ENCODE results near the gene HK3.

Gene HK3

DNA sequence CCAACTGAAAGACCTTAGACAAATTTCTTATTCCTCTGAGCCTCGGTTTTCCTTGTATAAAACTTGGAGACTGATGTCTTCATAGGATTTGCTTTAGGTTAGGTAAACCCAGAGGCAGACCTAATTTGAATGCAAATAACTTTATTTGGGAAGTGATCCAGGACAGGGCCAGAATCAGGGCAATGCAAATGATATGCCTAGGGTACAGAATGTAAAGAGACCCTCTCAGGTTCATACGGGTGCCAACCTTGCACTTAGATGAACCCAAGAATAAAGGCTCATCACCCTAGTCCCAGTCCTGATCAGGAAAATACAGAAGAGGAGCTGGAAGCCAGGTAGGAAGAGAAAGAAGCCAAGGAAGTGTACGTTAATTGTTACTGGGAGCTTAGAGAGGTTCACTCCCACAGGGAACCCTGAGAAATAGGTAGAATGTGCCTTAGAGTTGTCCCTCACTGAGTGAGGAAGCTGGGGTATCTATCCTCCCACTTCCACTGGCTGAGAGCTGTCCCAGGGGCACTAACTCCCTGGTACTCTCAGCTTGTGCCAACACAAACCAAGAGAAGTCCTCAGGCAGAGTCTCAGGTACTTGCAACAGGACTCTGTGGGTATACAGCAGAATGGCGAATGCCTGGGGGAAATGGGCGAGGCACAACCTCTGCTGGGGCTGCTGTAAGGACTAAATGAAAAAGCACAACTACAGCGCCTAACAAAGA lies 3.1 kb upstream of the HK3 start:
- DNase-seq = no peak

GRCh38 chr5:176901260-176902101 lies 2.3 kb upstream of the HK3 start:
- DNase-seq = no peak

DNA sequence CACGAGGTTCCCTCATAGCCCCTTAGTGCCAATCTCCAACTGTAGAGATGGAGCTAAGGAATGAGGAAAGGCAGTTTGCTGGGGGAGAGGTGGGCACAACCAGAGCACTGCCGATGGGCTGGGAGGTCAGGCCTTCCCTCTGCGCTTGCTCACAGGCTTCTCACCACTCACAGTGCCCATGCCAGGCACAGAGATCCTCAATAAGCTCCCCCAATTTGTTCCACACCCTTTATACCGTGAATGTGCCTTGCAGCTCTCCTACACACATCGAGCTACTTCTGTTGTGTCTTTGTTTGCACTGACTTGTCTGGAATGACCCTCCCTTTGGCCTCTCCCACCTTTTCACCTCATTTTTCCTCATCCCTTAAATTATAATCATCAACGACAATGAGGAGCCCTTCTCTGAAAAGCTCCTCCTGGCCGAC lies 1.6 kb upstream of the HK3 start:
- DNase-seq = no peak

DNA sequence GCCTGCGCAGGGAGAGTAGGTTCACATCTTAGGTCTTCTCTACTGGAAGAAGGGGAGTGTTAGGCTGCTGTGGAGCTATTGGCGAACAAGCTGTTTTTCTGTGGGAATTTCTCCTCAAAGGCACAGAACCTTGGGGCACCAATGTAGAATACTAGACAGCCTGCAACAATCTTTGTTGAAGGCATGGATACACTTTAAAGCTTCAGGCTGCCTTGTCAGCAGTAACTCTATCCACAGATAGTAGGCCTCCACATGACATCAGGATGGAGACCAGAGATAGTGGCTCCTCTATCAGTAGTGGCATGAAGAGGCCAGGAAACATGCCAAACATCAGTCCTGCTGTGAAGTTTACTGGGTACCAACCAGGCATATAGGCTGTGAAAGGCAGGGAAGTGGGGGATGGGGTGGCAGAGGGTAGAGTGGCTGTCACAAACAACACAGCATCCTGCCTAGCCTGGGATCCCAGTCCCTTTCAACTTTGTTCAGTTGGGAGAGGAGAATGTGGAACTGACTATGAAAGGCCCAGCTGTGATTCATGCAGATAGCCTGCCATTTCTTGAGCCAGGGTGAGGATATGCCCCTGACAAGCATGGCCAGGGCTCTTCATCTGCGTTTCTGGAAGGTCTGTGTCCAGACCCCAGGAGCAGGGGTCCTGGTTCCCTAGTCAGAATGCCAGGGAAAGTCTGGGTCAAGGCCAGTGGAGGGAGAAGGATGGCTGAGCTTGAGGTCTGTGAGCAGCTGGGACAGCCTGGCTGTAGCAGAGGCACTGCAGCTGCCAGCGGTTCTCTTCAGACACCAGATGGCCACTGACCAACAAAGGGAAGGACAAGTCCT lies 1.0 kb upstream of the HK3 start:
- no peak for DNase-seq

DNA sequence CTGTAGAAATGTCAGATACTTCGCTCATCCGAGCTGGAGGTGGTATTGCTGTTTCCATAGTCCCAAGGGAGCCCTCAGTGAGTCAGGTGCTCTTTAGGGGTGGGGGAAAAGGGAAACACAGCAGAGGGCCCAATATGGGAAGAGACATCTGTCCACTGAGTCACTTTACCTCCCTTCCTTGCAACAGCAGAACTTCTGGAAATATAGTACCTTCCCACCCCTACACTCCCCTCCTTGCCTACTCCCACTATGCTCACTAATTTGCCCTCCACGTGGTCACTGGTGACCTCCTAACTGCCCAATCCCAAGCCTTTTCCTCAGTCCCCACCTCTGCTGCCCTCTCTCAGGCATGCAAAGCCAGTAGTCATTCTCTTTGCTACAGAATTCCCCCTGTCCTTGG lies 1.9 kb downstream of the HK3 start:
- no peak for DNase-seq

- DNase-seq = no peak
Observed at GRCh38 chr5:176895831-176896230, 3.3 kb downstream of the HK3 start.

- no peak for DNase-seq
Observed at GRCh38 chr5:176894298-176894697, 4.8 kb downstream of the HK3 start.

DNA sequence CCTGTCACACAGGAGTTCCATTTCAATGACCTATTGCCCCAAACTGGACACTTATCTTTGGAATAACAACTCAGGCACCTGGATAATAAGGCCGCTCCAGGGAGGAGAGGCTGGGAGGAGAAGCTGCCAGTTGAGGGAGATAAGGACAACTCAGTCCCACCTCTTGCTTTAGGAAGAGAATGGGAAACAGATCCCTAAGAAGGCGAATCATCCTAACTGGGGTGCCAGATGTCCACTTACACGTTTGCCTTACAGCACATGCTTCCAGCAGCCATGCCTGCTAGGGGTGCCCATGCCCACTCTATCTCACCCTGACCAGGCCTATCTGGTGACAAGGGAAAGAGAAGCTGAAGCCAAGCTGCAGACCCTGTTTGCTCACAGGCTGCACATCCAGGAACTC lies 6.5 kb downstream of the HK3 start:
- no peak for DNase-seq

DNA sequence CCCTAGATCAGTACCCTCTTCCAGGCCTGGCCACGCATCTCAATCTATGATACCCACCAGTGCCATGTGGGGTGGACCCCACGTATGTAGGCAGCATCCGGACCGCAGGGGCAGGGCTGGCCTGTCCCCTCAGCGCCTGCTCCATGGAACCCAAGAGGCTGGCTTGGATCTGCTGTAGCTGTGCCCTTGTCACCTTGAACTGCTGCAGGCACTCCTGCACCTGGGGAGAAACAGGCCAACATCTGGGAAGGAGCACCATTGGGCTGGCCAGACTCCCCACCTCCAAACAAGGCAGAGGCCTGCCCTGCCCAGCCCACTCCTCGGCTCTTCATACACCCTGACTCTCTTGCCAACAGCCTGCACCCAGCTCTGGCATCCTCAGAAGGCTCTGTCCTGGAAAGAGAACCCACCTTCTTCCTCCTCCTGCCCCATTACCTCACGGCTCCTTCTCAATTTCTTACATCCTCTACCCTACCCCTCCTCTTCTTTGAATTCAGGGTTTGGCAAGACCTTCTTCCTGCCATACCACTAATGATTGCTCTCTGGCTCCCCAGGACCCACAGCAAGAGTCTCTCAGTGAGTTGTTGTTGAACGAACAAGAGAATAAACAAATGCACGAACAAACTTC lies 7.7 kb downstream of the HK3 start:
- DNase-seq = peak; percentile 20

GRCh38 chr5:176890455-176891330 lies 8.5 kb downstream of the HK3 start:
- DNase-seq = no peak

DNA sequence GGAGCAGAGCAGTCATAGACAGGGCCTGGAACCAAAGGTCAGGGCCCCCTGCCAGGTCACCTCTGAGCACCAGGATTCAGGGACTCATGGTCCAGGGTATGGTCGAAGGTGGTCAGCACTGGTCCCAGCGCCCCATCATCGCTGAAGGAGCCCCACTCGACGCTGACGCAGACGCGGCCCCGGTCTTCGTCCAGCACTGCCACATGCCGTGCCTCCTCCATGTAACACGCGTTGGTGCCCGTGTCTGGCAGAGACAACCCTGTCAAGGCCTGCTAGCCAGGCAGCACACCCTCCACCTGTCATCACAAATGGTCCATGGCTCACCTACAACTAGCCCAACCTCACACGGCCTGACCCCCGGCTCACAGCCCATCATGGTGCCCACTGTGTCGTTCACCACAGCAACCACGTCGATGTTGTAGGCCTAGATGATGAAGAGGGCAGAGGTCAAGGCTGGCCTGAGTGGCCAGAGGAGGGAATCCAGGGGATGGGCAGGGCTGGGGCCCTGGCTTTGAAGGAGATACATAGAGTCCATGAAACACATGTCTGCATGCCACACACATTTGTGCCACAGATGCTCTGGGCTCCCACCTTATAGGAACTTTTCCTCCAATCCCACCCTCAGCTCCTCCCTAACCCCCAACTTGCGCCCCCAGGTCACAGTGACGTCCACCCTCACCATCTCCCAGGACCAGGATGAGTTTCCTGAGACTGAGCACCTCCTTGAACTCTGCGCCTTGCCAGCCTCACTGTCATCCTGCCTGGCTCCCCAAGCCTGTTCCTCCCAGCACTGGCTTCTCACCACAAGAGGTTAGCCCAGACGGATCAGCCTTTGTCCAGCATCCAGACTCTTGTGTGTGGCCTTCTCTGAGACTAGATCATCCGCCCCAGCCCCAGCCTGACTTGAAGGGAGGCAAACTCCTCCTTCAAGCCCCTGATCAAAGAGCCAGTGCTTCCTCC lies 9.5 kb downstream of the HK3 start:
- DNase-seq = no peak

DNA sequence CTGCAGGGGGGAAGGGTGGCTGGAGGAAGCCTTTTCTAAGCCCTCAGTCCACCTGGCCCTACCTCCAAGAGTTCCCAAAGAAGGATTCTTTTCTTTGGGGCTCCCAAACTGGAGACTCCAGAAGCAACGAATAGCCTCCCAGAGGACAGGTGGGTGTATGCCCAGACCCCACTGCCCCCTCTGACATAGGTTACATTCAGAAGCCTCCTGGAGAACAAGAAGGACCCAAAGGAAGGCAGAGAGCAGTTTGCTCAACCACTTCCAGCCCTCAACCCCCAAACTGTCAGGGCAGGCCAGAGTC lies 10.3 kb downstream of the HK3 start:
- no peak for DNase-seq

- no peak for DNase-seq
Observed at GRCh38 chr5:176888016-176888864, 10.9 kb downstream of the HK3 start.

DNA sequence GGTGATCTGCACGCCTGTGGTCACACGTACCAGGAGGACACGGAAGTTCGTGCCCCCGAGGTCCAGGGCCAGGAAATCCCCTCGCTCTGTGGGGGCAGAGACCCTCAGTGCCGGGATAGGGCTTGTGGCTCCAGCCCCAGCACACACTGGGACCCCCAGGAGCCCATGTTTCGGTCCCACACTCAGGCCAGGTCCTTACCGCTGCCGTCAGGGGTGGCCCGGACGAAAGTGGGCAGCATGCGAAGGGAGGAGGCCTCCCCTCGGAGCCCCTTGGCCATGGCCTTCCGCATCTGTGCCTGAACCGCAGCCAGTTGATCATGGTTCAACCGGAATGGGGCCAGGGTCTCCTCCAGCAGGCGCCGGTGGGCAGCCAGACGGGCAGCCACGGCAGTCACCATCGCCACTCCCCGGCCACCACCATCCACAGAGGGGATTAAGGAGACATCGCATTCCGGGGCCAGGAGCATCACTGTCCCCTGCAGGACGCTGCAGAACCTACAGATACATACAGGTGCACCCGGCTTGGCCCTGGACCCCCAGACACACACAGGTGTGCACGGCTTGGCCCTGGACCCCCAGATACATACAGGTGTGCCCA lies 11.8 kb downstream of the HK3 start:
- DNase-seq = no peak

DNA sequence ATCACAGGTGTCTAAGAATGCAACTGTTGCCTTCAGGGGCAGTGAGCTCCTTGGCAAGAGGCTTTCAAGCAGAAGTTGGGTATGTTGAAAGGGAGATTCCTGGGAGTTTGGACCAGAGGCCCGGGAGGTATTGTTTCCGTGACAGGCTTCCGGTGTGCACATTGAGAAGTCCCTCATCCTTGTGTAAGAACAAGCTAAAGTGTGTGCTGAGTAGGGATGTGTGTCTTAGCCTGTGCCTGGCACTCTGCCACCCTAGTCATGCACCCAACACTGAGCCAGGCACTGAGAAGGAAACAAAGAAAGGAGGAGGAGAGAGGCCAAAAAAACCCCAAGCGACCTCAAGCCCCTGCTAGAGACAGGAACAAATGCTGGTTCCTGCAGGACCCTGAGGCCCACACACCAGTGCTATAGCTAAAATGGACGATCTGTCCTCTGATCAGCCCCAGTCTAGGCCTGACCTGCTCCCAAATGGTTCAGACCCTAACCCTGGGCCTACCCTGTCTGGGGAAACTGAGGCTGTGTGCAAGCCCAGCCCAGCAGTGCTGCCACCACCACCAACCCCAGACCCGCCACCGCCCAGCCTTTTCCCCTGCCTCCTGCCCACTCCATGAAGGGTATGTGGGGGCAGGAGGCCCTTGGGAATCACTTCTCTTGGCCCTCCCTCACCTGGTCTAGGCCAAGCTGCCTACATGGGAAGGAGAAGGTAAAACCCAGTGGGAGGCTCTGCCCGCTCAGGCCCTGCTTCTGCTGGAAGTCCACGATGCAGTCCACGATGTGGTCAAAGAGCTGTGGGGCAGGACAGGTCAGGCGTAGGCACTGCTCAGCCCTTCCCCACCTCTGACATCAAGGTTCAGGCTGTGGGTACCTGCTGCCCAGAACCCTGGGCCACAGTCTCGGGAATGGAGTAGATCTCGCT lies 12.6 kb downstream of the HK3 start:
- no peak for DNase-seq

- no peak for DNase-seq
Observed at GRCh38 chr5:176884571-176884890, 14.6 kb downstream of the HK3 start.

DNA sequence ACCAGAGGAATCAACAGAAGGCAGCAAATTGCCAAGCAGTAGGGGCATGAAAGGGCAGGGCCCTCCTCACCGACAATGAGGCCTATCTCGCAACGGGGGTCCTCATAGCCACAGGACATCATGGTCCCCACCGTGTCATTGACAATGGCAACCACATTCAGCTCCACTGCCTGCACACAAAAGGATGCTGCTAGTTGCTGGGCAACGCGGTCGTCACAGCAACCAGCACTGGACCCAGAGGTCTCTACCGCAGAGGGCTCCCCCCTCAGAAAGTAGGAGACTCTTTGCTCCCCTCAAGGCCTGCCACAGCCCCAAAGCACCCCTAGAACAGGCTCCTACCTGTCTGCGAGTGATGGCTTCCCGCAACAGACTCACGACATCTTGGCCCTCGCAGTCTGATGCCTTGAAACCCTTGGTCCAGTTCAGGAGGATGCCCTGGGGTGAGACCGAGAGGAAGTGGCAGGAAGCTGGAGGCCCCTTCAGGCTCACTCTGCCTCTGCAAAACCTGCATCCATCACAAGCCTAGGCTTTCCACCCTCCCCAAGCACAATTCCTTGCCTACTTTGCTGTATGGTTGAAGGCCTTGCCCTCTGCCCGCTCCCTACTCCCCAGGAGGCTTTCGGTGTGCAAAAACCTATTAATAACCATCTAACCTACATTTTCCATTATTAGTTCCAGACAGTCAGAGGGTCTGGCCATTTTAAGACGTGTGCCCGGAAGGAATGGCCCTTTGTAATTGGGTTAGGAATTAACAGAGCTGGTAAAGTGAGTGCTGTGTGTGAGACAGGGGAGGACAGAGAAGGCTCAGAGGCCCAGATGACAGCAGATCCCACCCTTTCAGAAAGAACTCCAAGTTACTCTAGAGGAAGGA lies 15.2 kb downstream of the HK3 start:
- no peak for DNase-seq

DNA sequence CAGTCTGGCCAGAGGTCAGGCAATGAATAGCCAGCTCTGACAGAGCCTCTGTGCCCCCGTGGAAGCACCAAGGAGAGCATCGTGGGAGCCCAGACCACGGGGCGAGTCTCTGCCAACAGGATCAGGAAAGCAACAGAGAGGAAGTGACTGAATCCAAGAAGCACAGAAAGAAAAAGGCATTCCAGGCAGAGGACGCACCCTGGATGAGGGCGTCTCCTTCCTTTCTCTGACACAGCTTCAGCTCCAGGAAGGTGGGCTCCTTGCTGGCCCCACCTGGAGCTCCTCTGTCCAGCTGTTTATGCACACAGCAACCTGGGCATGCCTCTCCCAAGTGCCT lies 16.6 kb downstream of the HK3 start:
- DNase-seq = no peak
